Esophagus squamous epithelium (tissue), 4 donors: ENCODE results near the gene CCND1.

Experiments
- CTCF ChIP-seq, 6 experiments: fragments of 450-650 bp in 4 of 6; fragments of 200-600 bp in 2 of 6; sonication (generic) in 2 of 6; IDR thresholded peaks; one replicate each; pipeline ENCODE4 v1.5.1; 2016 to 2019; ENCODE audit warnings: antibody characterized with exemption in 6 of 6, mild to moderate bottlenecking in 4 of 6, moderate library complexity in 4 of 6
- POLR2A ChIP-seq, 4 donors: fragments of 450-650 bp; IDR thresholded peaks; one replicate each; pipeline ENCODE4 v1.6.1; 2017; ENCODE audit warnings: antibody characterized with exemption in 4 of 4, mild to moderate bottlenecking in 4 of 4, moderate library complexity in 3 of 4

- no peak for TF ChIP-seq CTCF (IDR thresholded peaks at IDR 0.05)
- no peak for TF ChIP-seq POLR2A (IDR thresholded peaks at IDR 0.05)
These were observed 59.6 kb downstream of the CCND1 start for GRCh38 chr11:69700278-69701140.
